ENCODE results near the gene ALOX15B.

ALOX15B gene

GRCh38 chr17:8087952-8088230 is 49.0 kb downstream of the ALOX15B start:
- no peak for TF ChIP-seq EZH2 (optimal IDR thresholded peaks at IDR 0.05; ENCODE audit: low read depth, low read length)
- TF ChIP-seq CTCF (IDR thresholded peaks at IDR 0.05; ENCODE audit: low read length), result no peak
- no peak for TF ChIP-seq EZH2phosphoT487 (IDR thresholded peaks at IDR 0.05; ENCODE audit: low read length)
- Histone ChIP-seq H3K4me1 (ENCODE audit: low read length) (no peaks in the 10 kb centered on the region), H3K27me3 (replicated peaks; ENCODE audit: insufficient read depth, low read length) (peaks cover 98% of the 10 kb centered on the region)

GRCh38 chr17:8089728-8090127 is 50.9 kb downstream of the ALOX15B start:
- H3K4me2 ChIP-seq (ENCODE audit: low read depth, low read length), result no peak overlapping the region

More at GRCh38 chr17:8087952-8088230, 49.0 kb downstream of the ALOX15B start:
- Histone ChIP-seq H4K20me1 (ENCODE audit: insufficient read depth, low read length) (no peaks in the 10 kb centered on the region), H3K9me3 (replicated peaks; ENCODE audit: insufficient read depth, low read length) (no peaks in the 10 kb centered on the region), H3K27ac (ENCODE audit: low read length) (no peak overlapping the region), H3K4me3 (ENCODE audit: low read length) (no peak overlapping the region), H2AFZ (ENCODE audit: low read length) (no peak overlapping the region), H3F3A (ENCODE audit: insufficient read depth, low read length) (no peaks in the 10 kb centered on the region), H3K36me3 (replicated peaks; ENCODE audit: insufficient read depth, low read length) (no peaks in the 10 kb centered on the region), H3K9ac (ENCODE audit: low read length) (no peak overlapping the region), H3K79me2 (ENCODE audit: low read length) (no peaks in the 10 kb centered on the region), H3K4me2 (ENCODE audit: low read depth, low read length) (no peak overlapping the region), H3K9me2 (replicated peaks; ENCODE audit: insufficient read depth, low read length) (no peaks in the 10 kb centered on the region)
- no peak for DNase-seq

GRCh38 chr17:8091033-8091687 is 52.3 kb downstream of the ALOX15B start:
- Histone ChIP-seq H3K9ac (ENCODE audit: low read length) (no peak overlapping the region), H3K4me3 (ENCODE audit: low read length) (no peak overlapping the region), H3K9me2 (replicated peaks; ENCODE audit: insufficient read depth, low read length) (no peaks in the 10 kb centered on the region), H4K20me1 (ENCODE audit: insufficient read depth, low read length) (no peaks in the 10 kb centered on the region), H3K27me3 (replicated peaks; ENCODE audit: insufficient read depth, low read length) (peaks cover 95% of the 10 kb centered on the region), H3K36me3 (replicated peaks; ENCODE audit: insufficient read depth, low read length) (no peaks in the 10 kb centered on the region), H3F3A (ENCODE audit: insufficient read depth, low read length) (no peaks in the 10 kb centered on the region), H2AFZ (ENCODE audit: low read length) (no peak overlapping the region), H3K4me1 (ENCODE audit: low read length) (no peaks in the 10 kb centered on the region), H3K4me2 (ENCODE audit: low read depth, low read length) (no peak overlapping the region), H3K79me2 (ENCODE audit: low read length) (no peaks in the 10 kb centered on the region), H3K27ac (ENCODE audit: low read length) (no peak overlapping the region), H3K9me3 (replicated peaks; ENCODE audit: insufficient read depth, low read length) (no peaks in the 10 kb centered on the region)
- DNase-seq, result no peak
- TF ChIP-seq EZH2phosphoT487 (IDR thresholded peaks at IDR 0.05; ENCODE audit: low read length), result no peak

More at GRCh38 chr17:8089728-8090127, 50.9 kb downstream of the ALOX15B start:
- H3K4me1 ChIP-seq (ENCODE audit: low read length), result no peaks in the 10 kb centered on the region
- H3K36me3 ChIP-seq (replicated peaks; ENCODE audit: insufficient read depth, low read length), result no peaks in the 10 kb centered on the region
- no peaks in the 10 kb centered on the region for H3K79me2 ChIP-seq (ENCODE audit: low read length)
- H2AFZ ChIP-seq (ENCODE audit: low read length), result no peak overlapping the region
- no peak overlapping the region for H3K9ac ChIP-seq (ENCODE audit: low read length)
- no peak for DNase-seq
- TF ChIP-seq EZH2 (optimal IDR thresholded peaks at IDR 0.05; ENCODE audit: low read depth, low read length), result no peak
- no peaks in the 10 kb centered on the region for H3K9me3 ChIP-seq (replicated peaks; ENCODE audit: insufficient read depth, low read length)
- no peak overlapping the region for H3K4me3 ChIP-seq (ENCODE audit: low read length)
- no peaks in the 10 kb centered on the region for H4K20me1 ChIP-seq (ENCODE audit: insufficient read depth, low read length)
- H3K27me3 ChIP-seq (replicated peaks; ENCODE audit: insufficient read depth, low read length), result peaks cover 95% of the 10 kb centered on the region
- no peak overlapping the region for H3K27ac ChIP-seq (ENCODE audit: low read length)
- no peaks in the 10 kb centered on the region for H3K9me2 ChIP-seq (replicated peaks; ENCODE audit: insufficient read depth, low read length)
- H3F3A ChIP-seq (ENCODE audit: insufficient read depth, low read length), result no peaks in the 10 kb centered on the region

GRCh38 chr17:8095361-8095760 is 56.5 kb downstream of the ALOX15B start:
- Histone ChIP-seq H3K27ac (ENCODE audit: low read length) (no peak overlapping the region), H3K27me3 (replicated peaks; ENCODE audit: insufficient read depth, low read length) (peaks cover 67% of the 10 kb centered on the region), H3F3A (ENCODE audit: insufficient read depth, low read length) (no peaks in the 10 kb centered on the region), H3K4me2 (ENCODE audit: low read depth, low read length) (no peak overlapping the region), H3K9me2 (replicated peaks; ENCODE audit: insufficient read depth, low read length) (no peaks in the 10 kb centered on the region), H3K36me3 (replicated peaks; ENCODE audit: insufficient read depth, low read length) (no peaks in the 10 kb centered on the region), H3K4me3 (ENCODE audit: low read length) (no peak overlapping the region), H3K9ac (ENCODE audit: low read length) (no peak overlapping the region), H3K79me2 (ENCODE audit: low read length) (no peaks in the 10 kb centered on the region), H4K20me1 (ENCODE audit: insufficient read depth, low read length) (no peaks in the 10 kb centered on the region), H2AFZ (ENCODE audit: low read length) (no peak overlapping the region), H3K4me1 (ENCODE audit: low read length) (no peaks in the 10 kb centered on the region), H3K9me3 (replicated peaks; ENCODE audit: insufficient read depth, low read length) (no peaks in the 10 kb centered on the region)
- DNase-seq, result no peak
- TF ChIP-seq EZH2phosphoT487 (IDR thresholded peaks at IDR 0.05; ENCODE audit: low read length) (no peak), CTCF (IDR thresholded peaks at IDR 0.05; ENCODE audit: low read length) (no peak), EZH2 (optimal IDR thresholded peaks at IDR 0.05; ENCODE audit: low read depth, low read length) (no peak)
